Measurements from ENCODE around the gene HCN2.
A peak's percentile ranks its signal among the peaks of the same experiment; 100 is the strongest.

The HCN2 gene

GRCh38 chr19:588093-588740 is 1.5 kb upstream of the HCN2 start (continued):
- TF ChIP-seq ZNF169 (tag by site-specific recombination; IDR thresholded peaks at IDR 0.05) (no peak), SP2 (tag by site-specific recombination; IDR thresholded peaks at IDR 0.05) (peak; percentile 72), ZNF837 (tag by site-specific recombination; IDR thresholded peaks at IDR 0.05) (no peak), ZNF518A (tag by site-specific recombination; conservative IDR thresholded peaks at IDR 0.05; ENCODE audit: low read depth) (no peak), WT1 (tag by site-specific recombination; IDR thresholded peaks at IDR 0.05) (peak; percentile 61), HIC1 (tag by site-specific recombination; IDR thresholded peaks at IDR 0.05) (peak; percentile 98), ZNF660 (tag by site-specific recombination; IDR thresholded peaks at IDR 0.05) (no peak), SETDB1 (IDR thresholded peaks at IDR 0.05; ENCODE audit: insufficient read length, low read length) (no peak), ZSCAN23 (tag by site-specific recombination; IDR thresholded peaks at IDR 0.05) (no peak), ZNF175 (tag by site-specific recombination; IDR thresholded peaks at IDR 0.05) (no peak), ZNF561 (tag by site-specific recombination; IDR thresholded peaks at IDR 0.05; ENCODE audit: borderline replicate concordance) (peak; percentile 69; the same call in 1 of the 2 replicates), ZNF639 (tag by site-specific recombination; IDR thresholded peaks at IDR 0.05) (no peak; the same call in 1 of the 2 replicates), ZNF350 (tag by site-specific recombination; IDR thresholded peaks at IDR 0.05) (no peak), ZNF184 (tag by site-specific recombination; IDR thresholded peaks at IDR 0.05) (no peak), ZNF677 (tag by site-specific recombination; IDR thresholded peaks at IDR 0.05) (no peak), ZNF362 (tag by site-specific recombination; IDR thresholded peaks at IDR 0.05) (no peak), ZNF280C (tag by site-specific recombination; IDR thresholded peaks at IDR 0.05) (no peak), ZBTB48 (tag by site-specific recombination; IDR thresholded peaks at IDR 0.05) (0 out of 2 replicates have a peak, but pooled peaks have one; percentile 31), ZNF426 (tag by site-specific recombination; IDR thresholded peaks at IDR 0.05) (no peak), ZNF280D (tag by site-specific recombination; IDR thresholded peaks at IDR 0.05) (no peak), ZNF701 (tag by site-specific recombination; IDR thresholded peaks at IDR 0.05) (no peak), ZBTB8A (tag by site-specific recombination; IDR thresholded peaks at IDR 0.05) (peak; percentile 80), ZNF138 (tag by site-specific recombination; IDR thresholded peaks at IDR 0.05; ENCODE audit: borderline replicate concordance) (no peak), GLI4 (tag by site-specific recombination; IDR thresholded peaks at IDR 0.05) (no peak)
